ENCODE measurements around the gene MYH6. TPM values are rescaled to one million over a fixed set of nuclear protein-coding genes. Genes with fewer than 3 reads are reported as not detected.

Gene MYH6
- total and polyA plus RNA-seq, 3 donors from 2014 or later, result 0.12 to 0.44 (median 0.39) TPM

DNA sequence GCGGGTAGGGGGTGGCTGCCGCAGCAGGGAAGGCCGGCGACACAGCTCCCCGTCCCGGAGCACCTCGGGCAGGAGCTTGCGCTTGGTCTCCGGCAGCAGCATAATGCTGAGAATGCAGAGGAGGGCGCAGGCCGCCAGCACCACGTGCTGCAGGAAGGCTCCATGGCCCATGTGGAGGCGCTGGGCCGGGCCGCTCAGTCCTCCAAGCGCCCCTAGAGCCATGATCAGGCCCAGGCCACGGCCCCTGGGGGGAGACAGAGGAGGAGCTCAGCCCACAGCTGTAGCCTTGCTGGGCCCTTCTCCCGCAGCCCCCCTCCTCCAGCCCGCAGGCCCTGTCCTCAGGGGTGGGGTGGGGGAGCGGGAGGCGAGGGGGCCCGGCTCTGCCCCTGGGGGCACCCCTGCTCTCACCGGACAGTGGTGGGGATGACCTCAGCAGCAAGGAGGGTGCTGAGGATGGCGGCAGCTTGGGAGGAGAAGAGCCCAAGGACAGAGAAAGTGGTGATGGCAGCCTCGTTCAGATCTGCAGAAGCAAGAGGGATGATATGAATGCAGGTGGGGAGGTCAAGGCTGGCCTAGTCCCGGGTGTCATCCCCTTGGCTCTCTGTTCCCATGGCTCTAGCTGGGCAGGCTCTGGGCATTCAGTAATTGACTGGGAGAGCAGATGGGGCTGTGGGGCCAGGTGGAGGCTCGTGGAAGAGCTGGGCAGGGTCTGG lies 61.2 kb downstream of the MYH6 start:
- H3K27ac ChIP-seq, result no peak overlapping the region
- H3K27me3 ChIP-seq, result no peaks in the 10 kb centered on the region
- no peak for DNase-seq
- no peaks in the 10 kb centered on the region for H3K36me3 ChIP-seq (ENCODE audit: low read depth, missing control alignments)
- TF ChIP-seq POLR2A (IDR thresholded peaks at IDR 0.05) (no peak), CTCF (IDR thresholded peaks at IDR 0.05) (no peak)
- 77 to 79% methylated on average over 11 to 25 of the region's 27 CpGs for WGBS, 2 donors
- H3K4me1 ChIP-seq, result peaks cover 4% of the 10 kb centered on the region
- no peaks in the 10 kb centered on the region for H3K9me3 ChIP-seq
- H3K4me3 ChIP-seq, result no peak overlapping the region
- intact Hi-C loops (cut with DNase I; ENCODE audit: low total_unique reads), result no loop called here

DNA sequence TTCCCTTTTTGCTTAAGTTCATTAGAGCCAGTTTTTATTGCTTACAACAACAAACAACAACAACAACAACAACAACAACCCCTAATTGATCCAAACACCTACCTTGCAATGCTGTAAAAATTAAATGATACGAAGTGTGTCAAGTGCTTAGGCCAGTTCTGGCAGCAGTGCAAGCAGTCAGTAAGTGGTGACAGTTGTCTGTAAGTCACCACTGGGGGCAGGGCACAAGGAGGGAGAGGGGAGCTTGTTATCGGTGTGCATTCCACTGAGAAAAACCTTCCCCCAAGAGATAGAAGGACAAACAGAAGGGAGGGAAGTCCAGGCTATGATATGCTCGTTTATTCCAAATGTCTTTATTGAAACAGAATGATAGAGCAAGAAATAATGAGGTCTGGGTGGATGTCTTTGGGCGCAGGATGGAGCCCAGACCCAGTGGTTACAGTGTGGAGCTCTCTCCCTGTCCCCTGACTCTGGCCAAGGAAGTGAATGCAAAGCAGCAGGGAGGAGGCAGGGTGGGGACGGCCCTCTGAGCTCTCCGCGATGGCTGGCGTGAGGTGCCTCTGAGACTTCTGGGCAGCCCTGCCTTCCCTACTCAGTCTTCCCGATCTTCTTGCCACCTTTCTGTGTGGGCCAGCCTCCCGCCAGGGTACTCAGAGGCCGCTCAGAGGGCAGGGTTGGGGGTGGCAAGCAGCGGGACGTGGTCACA lies 61.9 kb downstream of the MYH6 start:
- intact Hi-C loops (cut with DNase I; ENCODE audit: low total_unique reads), result no loop called here
- no peak overlapping the region for H3K27ac ChIP-seq
- DNase-seq, result no peak
- no peaks in the 10 kb centered on the region for H3K9me3 ChIP-seq
- 72 to 83% methylated on average over 10 to 13 of the region's 13 CpGs for WGBS, 2 donors
- H3K4me3 ChIP-seq, result no peak overlapping the region
- H3K36me3 ChIP-seq (ENCODE audit: low read depth, missing control alignments), result no peaks in the 10 kb centered on the region
- no peak for TF ChIP-seq CTCF (IDR thresholded peaks at IDR 0.05)
- no peak for TF ChIP-seq POLR2A (IDR thresholded peaks at IDR 0.05)
- no peaks in the 10 kb centered on the region for H3K27me3 ChIP-seq
- no peaks in the 10 kb centered on the region for H3K4me1 ChIP-seq

DNA sequence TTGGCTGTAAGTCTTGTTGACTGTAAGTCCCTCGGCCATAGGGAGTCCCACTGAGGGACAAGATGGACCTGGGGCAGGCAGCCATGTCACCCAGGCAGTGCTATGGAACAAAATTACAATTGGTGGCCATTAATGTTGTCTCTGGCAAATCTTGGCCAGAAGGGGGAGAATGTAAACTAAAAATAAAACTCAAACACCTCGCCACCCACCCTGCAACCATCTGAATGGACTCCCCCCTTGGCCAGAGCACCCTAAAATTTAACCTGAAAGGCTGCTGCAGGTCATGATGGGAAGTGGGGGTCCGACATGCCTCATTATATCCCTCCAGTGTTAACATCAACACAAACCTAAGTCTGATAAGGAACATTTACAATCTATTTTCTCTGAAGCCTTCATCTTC lies 63.6 kb downstream of the MYH6 start:
- no peaks in the 10 kb centered on the region for H3K4me1 ChIP-seq
- intact Hi-C loops (cut with DNase I; ENCODE audit: low total_unique reads), result no loop called here
- no peaks in the 10 kb centered on the region for H3K27me3 ChIP-seq
- H3K36me3 ChIP-seq (ENCODE audit: low read depth, missing control alignments), result no peaks in the 10 kb centered on the region
- 69 to 73% methylated on average over 3 of the region's 3 CpGs for WGBS, 2 donors
- TF ChIP-seq POLR2A (IDR thresholded peaks at IDR 0.05) (no peak), CTCF (IDR thresholded peaks at IDR 0.05) (no peak)
- no peak overlapping the region for H3K27ac ChIP-seq
- H3K9me3 ChIP-seq, result no peaks in the 10 kb centered on the region
- no peak for DNase-seq
- no peak overlapping the region for H3K4me3 ChIP-seq

- TF ChIP-seq CTCF (IDR thresholded peaks at IDR 0.05) (no peak), POLR2A (IDR thresholded peaks at IDR 0.05) (no peak)
- H3K36me3 ChIP-seq (ENCODE audit: low read depth, missing control alignments), result no peaks in the 10 kb centered on the region
- no peaks in the 10 kb centered on the region for H3K4me1 ChIP-seq
- no peak overlapping the region for H3K27ac ChIP-seq
- no peak for DNase-seq
- intact Hi-C loops (cut with DNase I; ENCODE audit: low total_unique reads), result loop anchor here (10.0 kb wide), 1 partner anchor 105 kb away; no protein-coding TSS in a partner anchor
- H3K4me3 ChIP-seq, result no peak overlapping the region
- no peaks in the 10 kb centered on the region for H3K27me3 ChIP-seq
- WGBS, 2 donors, result 88 to 89% methylated on average over 1 of the region's 1 CpG
- H3K9me3 ChIP-seq, result no peaks in the 10 kb centered on the region
These were observed 68.4 kb downstream of the MYH6 start for GRCh38 chr14:23339506-23340268.
